Smooth muscle cell (in vitro differentiated cells): Measurements from ENCODE around the gene DPPA5. TPM values are rescaled to one million over a fixed set of nuclear protein-coding genes. Genes with fewer than 3 reads are reported as not detected.

Experiments
- DNase-seq: peaks from one replicate; lab custom pipeline; 2025; ENCODE audit not compliant: unreplicated experiment; lab: John Stamatoyannopoulos, UW
- H2AFZ ChIP-seq: fragments of 200-600 bp; sonication (generic); 2 replicates; pipeline ENCODE4 v1.6.0; 2016; ENCODE audit warnings: antibody characterized with exemption, low read depth, mild to moderate bottlenecking
- H3F3A ChIP-seq: fragments of 200-600 bp; sonication (generic); 2 replicates; pipeline ENCODE4 v1.6.0; 2017; ENCODE audit warnings: antibody characterized with exemption, low read depth
- H3K27ac ChIP-seq: fragments of 200-600 bp; sonication (generic); 2 replicates; pipeline ENCODE4 v1.5.1; 2016; ENCODE audit warnings: low read depth, mild to moderate bottlenecking
- H3K27me3 ChIP-seq: fragments of 200-600 bp; sonication (generic); 2 replicates; pipeline ENCODE4 v1.6.1; 2016; ENCODE audit warnings: low read depth, mild to moderate bottlenecking
- H3K36me3 ChIP-seq: fragments of 200-600 bp; sonication (generic); 2 replicates; pipeline ENCODE4 v1.5.1; 2016; ENCODE audit warnings: low read depth
- H3K4me1 ChIP-seq: fragments of 200-600 bp; sonication (generic); 2 replicates; pipeline ENCODE4 v1.5.1; 2016; ENCODE audit warnings: low read depth
- H3K4me2 ChIP-seq: fragments of 200-600 bp; sonication (generic); 2 replicates; pipeline ENCODE4 v1.6.0; 2016; ENCODE audit warnings: mild to moderate bottlenecking
- H3K4me3 ChIP-seq: fragments of 200-600 bp; sonication (generic); 2 replicates; pipeline ENCODE4 v1.5.1; 2016; ENCODE audit warnings: mild to moderate bottlenecking
- H3K79me2 ChIP-seq: fragments of 200-600 bp; sonication (generic); 2 replicates; pipeline ENCODE4 v1.6.0; 2016; ENCODE audit warnings: low read depth, mild to moderate bottlenecking
- H3K9ac ChIP-seq: fragments of 200-600 bp; sonication (generic); 2 replicates; pipeline ENCODE4 v1.6.0; 2016; ENCODE audit warnings: low read depth
- H3K9me3 ChIP-seq: fragments of 200-600 bp; sonication (generic); replicated peaks from 2 replicates; pipeline ENCODE4 v1.5.1; 2016; ENCODE audit warnings: low read depth
- H4K20me1 ChIP-seq: fragments of 200-600 bp; sonication (generic); 2 replicates; pipeline ENCODE4 v1.6.0; 2016; ENCODE audit warnings: low read depth
- CTCF ChIP-seq: fragments of 200-600 bp; sonication (generic); IDR thresholded peaks from 2 replicates; pipeline ENCODE4 v1.5.1; 2017; ENCODE audit warnings: borderline replicate concordance, mild to moderate bottlenecking, antibody characterized with exemption; ENCODE audit not compliant: insufficient read depth, poor library complexity, severe bottlenecking
- WGBS: methylation state at CpG from one replicate; pipeline ENCODE4 v1.1.7; 2016; ENCODE audit warnings: low lambda C conversion rate; 5-methylcytosine and 5-hydroxymethylcytosine counted together
- polyA plus RNA-seq: library from polyadenylated mRNA; unstranded; fragments of >200 nt; fragmentation: Nextera tagmentation; extraction: Ambion mirVana; gene quantifications from 2 replicates; pipeline ENCODE4 v1.2.1, GENCODE V29; 2016
- total RNA-seq: library from RNA; depleted of rRNA; stranded (reverse); fragments of >200 nt; gene quantifications from 2 replicates; pipeline ENCODE4 v1.2.3, GENCODE V29; 2014

Gene DPPA5
- total and polyA plus RNA-seq, 2 experiments from 2014 or later, result not detected

GRCh38 chr6:73340048-73340447 is 14.0 kb downstream of the DPPA5 start:
- no peak for TF ChIP-seq CTCF
- Histone ChIP-seq H4K20me1 (no peaks in the 10 kb centered on the region), H2AFZ (no peak overlapping the region), H3K9ac (no peak overlapping the region), H3K27ac (no peak overlapping the region), H3F3A (no peaks in the 10 kb centered on the region), H3K9me3 (no peaks in the 10 kb centered on the region), H3K4me2 (no peak overlapping the region), H3K4me1 (no peaks in the 10 kb centered on the region), H3K79me2 (no peaks in the 10 kb centered on the region), H3K4me3 (no peak overlapping the region), H3K27me3 (peaks cover 4% of the 10 kb centered on the region), H3K36me3 (no peaks in the 10 kb centered on the region)
- 43% methylated on average over 2 of the region's 2 CpGs for WGBS
- no peak for DNase-seq

GRCh38 chr6:73339340-73339739 is 14.7 kb downstream of the DPPA5 start:
- 57% methylated on average over 3 of the region's 3 CpGs for WGBS
- Histone ChIP-seq H3K4me1 (no peaks in the 10 kb centered on the region), H3K9me3 (no peaks in the 10 kb centered on the region), H3F3A (no peaks in the 10 kb centered on the region), H2AFZ (no peak overlapping the region), H3K27ac (no peak overlapping the region), H4K20me1 (no peaks in the 10 kb centered on the region), H3K27me3 (peaks cover 4% of the 10 kb centered on the region), H3K36me3 (no peaks in the 10 kb centered on the region), H3K79me2 (no peaks in the 10 kb centered on the region), H3K9ac (no peak overlapping the region), H3K4me2 (no peak overlapping the region), H3K4me3 (no peak overlapping the region)
- TF ChIP-seq CTCF, result no peak
- no peak for DNase-seq

GRCh38 chr6:73329201-73329600 is 24.9 kb downstream of the DPPA5 start:
- Histone ChIP-seq H3F3A (no peaks in the 10 kb centered on the region), H2AFZ (no peak overlapping the region), H3K79me2 (no peaks in the 10 kb centered on the region), H3K36me3 (no peaks in the 10 kb centered on the region), H4K20me1 (no peaks in the 10 kb centered on the region), H3K4me3 (no peak overlapping the region), H3K9me3 (no peaks in the 10 kb centered on the region), H3K9ac (no peak overlapping the region), H3K27ac (no peak overlapping the region), H3K27me3 (peaks cover 8% of the 10 kb centered on the region), H3K4me2 (no peak overlapping the region), H3K4me1 (no peaks in the 10 kb centered on the region)
- WGBS, result 75% methylated on average over 3 of the region's 3 CpGs
- no peak for DNase-seq
- TF ChIP-seq CTCF, result no peak

GRCh38 chr6:73328790-73329189 is 25.3 kb downstream of the DPPA5 start:
- H2AFZ ChIP-seq, result no peak overlapping the region
- H3K4me2 ChIP-seq, result no peak overlapping the region
- no peaks in the 10 kb centered on the region for H4K20me1 ChIP-seq
- WGBS, result 89% methylated on average over 3 of the region's 3 CpGs
- no peak overlapping the region for H3K9ac ChIP-seq
- TF ChIP-seq CTCF, result no peak
- H3K4me1 ChIP-seq, result no peaks in the 10 kb centered on the region
- no peak overlapping the region for H3K4me3 ChIP-seq
- no peaks in the 10 kb centered on the region for H3K9me3 ChIP-seq
- DNase-seq, result no peak
- H3K79me2 ChIP-seq, result no peaks in the 10 kb centered on the region
- H3K36me3 ChIP-seq, result no peaks in the 10 kb centered on the region
- H3K27me3 ChIP-seq, result peaks cover 8% of the 10 kb centered on the region
- no peak overlapping the region for H3K27ac ChIP-seq
- no peaks in the 10 kb centered on the region for H3F3A ChIP-seq
